GM18520 (cell line): ENCODE data around the gene B2M.

Experiments used
- ATAC-seq: cut with Tn5 transposase; IDR thresholded peaks from one replicate; pipeline ENCODE4 v1.9.1; 2021; ENCODE audit not compliant: unreplicated experiment

Gene B2M

GRCh38 chr15:44765036-44765435, 53.7 kb downstream of the B2M start:
- no peak for ATAC-seq
